Pons (tissue), 1 donor: Measurements from ENCODE around the gene EMILIN2.
A peak's percentile ranks its signal among the peaks of the same experiment; 100 is the strongest.

Source experiments
- DNase-seq: peaks from one replicate; pipeline ENCODE4 v3.0.0-alpha.2; 2016; ENCODE audit warnings: low spot score

EMILIN2 gene

DNA sequence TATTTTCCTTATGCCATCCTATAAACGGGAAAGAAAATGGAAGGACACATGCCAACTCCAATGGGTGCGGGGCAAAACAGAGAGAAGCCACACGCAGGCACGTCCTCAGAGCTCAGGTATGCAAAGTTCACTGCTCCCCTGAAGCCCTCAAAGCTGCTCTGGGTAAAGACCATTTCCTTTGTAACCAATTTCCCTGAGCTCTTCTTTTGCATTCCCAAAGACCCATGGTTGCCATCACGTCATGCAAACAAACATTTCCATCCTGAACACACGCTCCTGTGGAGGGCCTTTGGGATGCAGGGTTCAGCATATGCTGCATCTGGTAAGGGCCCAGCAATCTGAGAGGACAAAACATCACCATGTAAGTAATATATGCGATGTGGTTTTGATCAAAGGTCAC is 69.4 kb downstream of the EMILIN2 start:
- no peak for DNase-seq

DNA sequence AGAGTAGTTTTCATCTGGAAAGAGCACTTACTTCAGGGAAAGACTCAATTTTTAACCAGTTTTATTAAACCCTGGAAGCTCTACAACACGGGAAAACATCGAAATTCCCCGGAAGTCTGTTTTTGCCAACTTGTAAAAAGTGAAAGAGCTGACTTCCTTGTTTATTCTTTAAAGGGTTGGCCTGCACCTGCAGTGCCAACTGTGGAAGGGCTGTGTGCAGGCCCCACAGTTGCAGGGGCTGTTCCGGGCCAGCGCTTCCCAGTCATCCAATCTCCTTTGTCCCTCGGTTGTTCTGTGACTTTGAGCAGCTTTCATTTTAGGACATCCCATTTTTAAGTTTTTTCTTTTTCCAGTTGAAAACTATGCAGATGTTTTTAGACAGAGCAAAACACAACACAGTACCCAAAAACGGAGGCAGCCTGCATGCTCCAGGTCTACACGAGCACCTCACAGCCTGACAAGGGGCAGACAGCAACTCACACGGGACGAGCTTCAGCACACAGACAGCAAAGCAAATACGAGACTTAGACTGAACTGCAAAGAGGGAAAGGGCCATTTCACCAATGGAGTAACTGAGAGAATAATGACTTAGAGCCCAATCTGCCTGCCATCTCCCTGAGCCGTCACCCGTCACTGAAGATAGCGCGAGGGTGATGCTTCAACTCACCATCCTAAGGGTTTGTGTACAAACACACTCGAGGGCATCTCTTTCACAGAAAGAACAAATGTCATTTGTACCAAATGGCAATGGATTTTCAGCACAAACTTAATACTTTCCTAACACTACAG is 70.6 kb downstream of the EMILIN2 start:
- DNase-seq: peak; percentile 53

- DNase-seq: no peak
Observed at GRCh38 chr18:2918761-2919550, 72.2 kb downstream of the EMILIN2 start.

GRCh38 chr18:2919600-2919999 is 72.8 kb downstream of the EMILIN2 start:
- no peak for DNase-seq

DNA sequence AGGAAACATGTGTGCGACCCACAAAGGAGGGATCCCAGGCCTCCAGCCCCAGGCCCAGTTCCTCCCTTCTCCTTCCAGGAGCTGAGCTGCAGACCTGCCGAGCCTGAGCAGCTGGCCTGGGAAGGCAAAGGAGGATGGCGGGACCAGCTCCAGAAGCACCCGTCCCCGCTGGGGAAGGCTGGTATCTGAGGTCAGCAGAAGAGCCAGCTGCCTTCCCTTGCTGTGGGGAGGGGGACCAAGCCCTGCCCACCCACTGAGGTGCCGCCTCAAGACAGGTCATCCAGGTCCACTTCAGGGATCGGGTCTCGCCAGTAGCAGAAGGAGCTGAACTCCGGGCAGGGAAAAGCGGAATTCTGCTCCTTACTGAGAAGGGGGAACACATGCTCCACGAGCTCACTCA is 73.2 kb downstream of the EMILIN2 start:
- DNase-seq: no peak

GRCh38 chr18:2920546-2921343 is 73.9 kb downstream of the EMILIN2 start:
- DNase-seq: no peak

DNA sequence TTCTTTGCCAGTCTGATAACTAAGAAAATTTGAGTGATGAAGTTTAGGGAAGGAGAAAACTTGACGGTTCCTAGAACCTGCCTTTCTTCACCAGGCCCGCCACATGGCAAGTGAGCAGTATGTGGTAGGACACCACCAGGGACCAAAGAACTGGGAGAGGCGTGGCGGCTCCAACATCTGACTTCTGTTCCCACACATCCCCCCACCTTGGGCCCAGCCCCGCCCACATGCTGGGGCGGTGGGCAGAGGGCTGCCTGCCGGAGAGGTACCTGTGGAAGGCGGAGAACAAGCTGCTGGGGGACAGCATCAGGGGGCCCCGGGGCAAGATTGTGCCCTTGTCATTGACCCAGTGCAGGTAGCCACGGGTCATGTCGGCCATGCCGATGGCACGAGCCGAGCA is 75.0 kb downstream of the EMILIN2 start:
- no peak for DNase-seq

- no peak for DNase-seq
Observed at GRCh38 chr18:2923464-2923863, 76.7 kb downstream of the EMILIN2 start.

DNA sequence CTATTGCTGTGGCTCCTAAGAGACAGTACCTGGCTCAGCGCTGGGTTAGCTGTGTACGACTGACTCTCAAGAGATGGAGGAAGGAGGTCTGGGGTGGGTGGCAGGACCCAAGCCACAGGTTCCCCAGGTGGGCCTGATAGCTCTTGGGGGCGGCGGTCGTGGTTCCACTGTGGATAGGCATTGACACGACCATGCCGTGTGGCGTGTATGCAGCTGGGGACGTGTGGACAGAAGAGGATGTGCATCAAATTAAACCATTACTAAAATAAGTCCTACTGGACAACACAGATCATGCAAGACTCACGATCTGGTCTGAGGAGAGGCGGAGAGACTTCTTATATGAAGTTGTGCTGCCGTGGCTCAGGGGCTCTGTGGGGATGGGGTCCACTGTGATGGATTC is 78.1 kb downstream of the EMILIN2 start:
- DNase-seq: no peak

GRCh38 chr18:2926528-2926927 is 79.7 kb downstream of the EMILIN2 start:
- no peak for DNase-seq

DNA sequence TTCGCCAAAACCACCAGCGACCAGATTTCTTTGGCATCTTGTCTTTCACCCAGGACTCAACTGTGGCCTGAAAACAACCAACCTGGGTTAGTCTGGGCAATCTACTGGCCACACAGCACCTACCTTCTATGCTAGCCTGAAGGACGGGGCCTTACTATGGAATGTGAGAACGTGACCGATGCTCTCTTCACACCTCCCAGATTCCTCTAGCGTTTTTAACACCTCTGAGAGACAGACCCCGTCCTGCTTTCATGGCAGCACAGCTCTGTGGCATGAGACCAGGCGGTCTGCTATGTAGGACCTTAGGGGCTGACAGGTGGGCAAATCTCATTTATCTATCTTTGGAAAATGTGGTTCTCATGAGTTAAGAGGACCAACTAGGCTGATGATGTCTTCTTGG is 80.9 kb downstream of the EMILIN2 start:
- DNase-seq: no peak

DNA sequence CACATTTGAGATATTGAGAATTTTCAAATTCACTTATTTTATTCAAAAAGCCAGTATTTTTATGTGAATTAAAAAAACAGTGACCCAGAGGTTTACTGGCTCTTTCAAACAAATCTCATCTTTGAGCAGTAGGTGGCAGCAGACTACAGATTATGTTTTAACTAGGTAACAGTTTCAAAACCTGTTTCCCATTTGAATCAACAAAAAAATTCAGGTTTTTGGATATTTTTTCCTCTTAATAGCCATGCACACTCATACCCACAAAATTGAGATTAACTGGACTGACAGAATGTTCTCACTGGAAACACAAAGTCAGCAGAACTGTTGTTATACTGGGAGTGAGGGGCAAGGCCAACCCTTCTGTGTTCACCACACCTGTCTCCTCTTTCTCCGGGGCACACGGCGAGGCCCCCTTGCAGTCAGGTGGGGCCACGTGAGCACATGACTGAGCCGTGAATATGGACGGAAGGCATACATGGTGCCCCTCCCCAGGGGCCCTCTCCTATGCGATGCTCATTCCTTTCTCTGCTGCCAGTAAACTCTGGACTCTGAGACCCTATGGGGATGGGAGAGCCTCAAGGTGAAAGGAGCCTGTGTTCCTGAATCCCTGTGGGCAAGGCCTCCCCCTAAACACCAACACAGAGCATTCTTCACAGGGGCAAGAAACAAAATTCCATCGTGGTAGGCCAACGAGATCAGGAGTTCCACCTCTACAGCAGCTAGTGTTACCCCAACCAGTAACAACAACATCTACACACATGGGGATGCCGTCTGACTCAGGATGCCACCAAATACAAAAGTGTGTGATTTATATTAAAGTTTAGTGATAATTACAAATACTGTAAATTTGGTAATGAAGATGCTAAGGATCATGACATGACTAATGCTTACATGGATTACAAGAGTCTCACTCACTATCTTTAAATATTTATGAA is 85.7 kb downstream of the EMILIN2 start:
- peak; percentile 86 for DNase-seq

DNA sequence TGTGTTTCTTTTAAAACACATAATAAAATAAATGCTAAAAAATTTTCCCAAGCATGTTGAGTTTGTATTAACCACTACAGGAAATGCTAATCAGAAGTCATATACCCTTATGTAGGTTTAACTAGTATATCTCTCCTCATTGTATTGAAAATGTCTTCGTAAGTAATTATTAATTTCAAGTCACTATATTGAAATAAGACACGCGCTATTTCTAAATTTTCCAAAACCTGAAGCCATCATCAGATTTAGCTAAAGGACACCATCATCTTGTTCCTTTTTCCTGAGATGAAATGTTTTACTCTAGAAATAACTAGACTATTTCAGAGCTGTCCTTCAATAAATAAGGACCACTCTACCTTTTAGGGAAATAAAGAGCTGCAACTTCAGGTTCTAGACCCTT is 87.2 kb downstream of the EMILIN2 start:
- no peak for DNase-seq

DNA sequence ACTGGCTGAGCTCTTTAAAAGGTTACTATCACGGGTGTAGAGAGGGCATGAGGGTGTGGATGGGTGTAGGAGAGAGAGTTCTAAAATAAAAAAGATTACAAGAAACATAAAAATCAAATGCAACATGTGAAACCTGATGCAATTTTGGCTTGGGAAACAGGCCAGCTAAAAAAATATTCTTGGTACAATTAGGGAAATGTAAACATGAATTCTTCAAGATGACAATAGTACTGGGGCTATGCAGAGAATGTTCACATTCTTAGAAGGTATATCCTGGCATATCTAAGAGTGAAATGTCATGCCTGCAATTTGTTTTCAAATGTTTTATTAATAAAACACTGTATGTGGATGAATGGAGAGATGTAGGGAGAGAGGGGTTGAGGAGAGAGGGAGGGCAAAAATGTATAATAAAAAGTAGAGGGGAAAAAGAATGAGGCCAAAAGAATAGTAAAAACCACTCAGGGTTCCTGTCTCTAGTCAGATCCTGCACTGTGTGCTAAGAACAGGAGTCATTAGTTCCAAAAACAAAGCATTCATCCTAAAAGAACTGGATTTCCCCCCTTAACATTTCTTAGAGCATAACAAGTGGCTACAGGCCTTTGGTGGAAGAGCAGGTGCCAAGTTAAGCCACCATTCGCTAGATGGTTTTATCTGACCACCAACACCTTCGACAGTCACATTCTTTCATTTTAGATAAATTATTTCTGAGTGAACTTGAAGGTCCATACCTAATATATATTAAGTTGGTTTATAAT is 88.8 kb downstream of the EMILIN2 start:
- DNase-seq: no peak

DNA sequence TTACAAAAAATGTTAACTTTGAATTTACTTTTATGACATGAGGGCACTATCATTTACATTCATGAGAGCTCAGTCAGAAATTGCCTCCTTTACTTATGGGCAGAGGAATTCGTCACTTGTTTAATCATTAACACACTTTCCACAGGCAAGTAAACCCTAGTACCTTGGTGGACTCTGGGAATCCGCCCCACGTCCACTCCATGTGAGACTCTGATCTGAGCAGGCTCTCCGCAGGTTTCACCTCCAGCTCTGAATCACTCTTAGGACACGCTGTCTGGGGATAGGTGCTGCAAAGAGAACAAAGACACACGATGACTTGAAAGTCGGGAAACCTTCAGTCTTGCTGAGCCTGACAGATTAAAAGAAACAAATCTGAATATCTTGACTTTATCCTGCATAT is 92.5 kb downstream of the EMILIN2 start:
- no peak for DNase-seq

GRCh38 chr18:2948038-2948437 is 101.2 kb downstream of the EMILIN2 start:
- DNase-seq: no peak

DNA sequence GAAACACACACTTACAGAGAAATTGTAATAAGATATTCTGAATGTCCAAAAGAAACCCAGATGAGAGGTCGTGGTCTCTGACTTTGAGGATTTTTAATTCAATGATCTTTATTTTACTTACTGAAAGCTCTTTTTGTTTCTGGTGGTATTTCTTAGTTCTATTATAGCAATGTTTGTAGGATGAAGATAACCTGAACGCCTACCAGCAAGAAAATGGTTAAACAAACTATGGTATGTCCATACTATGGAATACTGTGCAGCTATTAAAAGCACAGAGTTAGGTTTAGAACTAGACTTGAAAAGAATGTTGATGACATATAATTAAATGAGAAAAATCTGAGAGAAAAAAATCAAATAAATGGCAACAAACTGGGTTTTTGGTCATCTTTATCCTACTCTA is 105.8 kb downstream of the EMILIN2 start:
- DNase-seq: no peak

GRCh38 chr18:2953935-2954653 is 107.3 kb downstream of the EMILIN2 start:
- DNase-seq: no peak

DNA sequence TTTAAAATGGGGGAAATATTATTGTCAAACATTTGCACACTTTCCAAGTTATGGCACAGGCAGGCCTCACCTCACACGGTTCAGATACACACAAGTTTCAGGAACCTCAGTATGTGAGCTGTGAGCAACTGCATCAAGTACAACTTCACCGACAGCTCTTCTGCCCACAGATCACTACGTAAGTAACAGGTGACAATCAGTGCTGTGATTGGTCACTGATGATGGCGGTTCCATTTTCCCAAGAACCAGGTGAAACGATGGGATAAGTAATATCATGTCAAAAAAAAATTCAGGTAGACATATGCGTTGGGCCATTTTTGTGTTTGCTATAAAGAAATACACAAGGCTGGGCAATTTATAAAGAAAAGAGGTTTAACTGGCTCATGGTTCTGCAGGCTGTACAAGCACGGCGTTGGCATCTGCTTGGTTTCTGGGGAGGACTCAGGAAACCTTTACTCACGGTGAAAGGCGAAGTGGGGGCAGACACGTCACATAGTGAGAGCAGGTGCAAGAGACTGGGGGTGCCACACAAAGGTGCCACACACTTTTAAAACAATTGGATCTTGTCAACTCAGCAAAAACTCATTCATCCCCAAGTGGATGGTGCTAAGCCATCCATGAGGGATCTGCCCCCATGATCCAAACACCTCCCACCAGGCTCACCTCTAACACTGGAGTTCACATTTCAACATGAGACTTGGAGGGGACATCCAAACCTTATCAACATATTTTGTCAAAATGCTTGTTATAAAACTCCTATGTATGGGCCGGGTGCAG is 108.3 kb downstream of the EMILIN2 start:
- no peak for DNase-seq
